Measurements from ENCODE around the gene KLHL14. TPM values are rescaled to one million over a fixed set of nuclear protein-coding genes. Genes with fewer than 3 reads are reported as not detected.

KLHL14 gene
- total and polyA plus RNA-seq, 2 donors (not counting 1 experiment from before 2014, with no cell fraction given): 18.5 to 42.5 TPM

DNA sequence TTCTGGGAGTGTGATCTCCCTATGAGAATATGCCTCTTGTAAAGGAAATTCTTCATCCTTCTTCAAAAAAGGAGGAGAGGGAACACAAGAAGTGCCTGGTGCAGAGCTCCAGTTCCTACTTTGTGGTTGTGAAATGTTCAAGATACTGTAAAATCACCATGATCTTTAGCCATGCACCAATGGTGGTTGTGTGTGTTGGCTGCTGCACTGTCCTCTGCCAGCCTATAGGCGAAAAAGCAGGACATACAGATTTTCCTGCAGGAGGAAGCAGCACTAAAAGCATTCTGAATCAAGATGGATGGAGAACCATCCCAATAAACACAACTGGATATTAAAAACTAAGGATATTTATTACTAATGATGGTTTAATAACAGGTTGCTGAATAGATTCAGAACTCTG is 6.2 kb upstream of the KLHL14 start:
- Histone ChIP-seq H3K9me3 (ENCODE audit: control extremely low read depth in 1 of 3, control insufficient read depth in 2 of 3, insufficient read depth in 1 of 3, low read length in 2 of 3) (no peaks in the 10 kb centered on the region), H3K4me1 (ENCODE audit: control insufficient read depth in 2 of 2, insufficient read depth in 2 of 2, low read length in 2 of 2) (peaks cover 8 to 9% of the 10 kb centered on the region in 2 donors), H3K9ac (ENCODE audit: low read length) (no peak overlapping the region), H2AFZ (ENCODE audit: insufficient read depth, low read depth, low read length, poor library complexity, severe bottlenecking) (no peak overlapping the region), H3K27ac (ENCODE audit: low read length in 2 of 2) (no peak overlapping the region), H3K4me2 (replicated peaks; ENCODE audit: low read depth, low read length, poor library complexity, severe bottlenecking) (no peak overlapping the region), H3K36me3 (replicated peaks in 1 of 2; ENCODE audit: control extremely low read depth in 1 of 2, control insufficient read depth in 1 of 2, extremely low read depth in 1 of 2, insufficient read depth in 2 of 2, low read length in 1 of 2) (no peaks in the 10 kb centered on the region), H4K20me1 (ENCODE audit: control insufficient read depth, insufficient read depth, low read length, poor library complexity, severe bottlenecking) (no peaks in the 10 kb centered on the region), H3K79me2 (ENCODE audit: control insufficient read depth, insufficient read depth, low read length) (no peaks in the 10 kb centered on the region), H3K27me3 (replicated peaks in 1 of 4; ENCODE audit: control extremely low read depth in 1 of 4, control insufficient read depth in 3 of 4, insufficient read depth in 4 of 4, low read length in 3 of 4) (no peaks in the 10 kb centered on the region), H3K4me3 (ENCODE audit: control extremely low read depth in 1 of 5, extremely low read depth in 1 of 5, insufficient read depth in 1 of 5, low read depth in 2 of 5, low read length in 4 of 5) (no peak overlapping the region)
- Mint-ChIP-seq H3K4me1 (peaks cover 21% of the 10 kb centered on the region), H3K9me3 (ENCODE audit: insufficient read depth) (no peaks in the 10 kb centered on the region), H3K4me3 (no peak overlapping the region), H3K27ac (no peak overlapping the region), H3K27me3 (no peaks in the 10 kb centered on the region)
- TF ChIP-seq CTCF (IDR thresholded peaks at IDR 0.05) (no peak), EZH2 (IDR thresholded peaks at IDR 0.05; ENCODE audit: borderline replicate concordance, insufficient read depth, low read depth, low read length, poor library complexity, severe bottlenecking) (no peak)
- WGBS (ENCODE audit: insufficient coverage): no CpG with 5 or more reads among the region's 1 CpG
- intact Hi-C loops (cut with micrococcal nuclease): no loop called here
- CTCF ChIA-PET: interaction anchor here (1.9 kb wide), 1 partner anchor 64 kb away, joined by 7 read pairs; no protein-coding TSS in a partner anchor
- DNase-seq (no peak), ATAC-seq (ENCODE audit: low read depth) (no peak)
- POLR2A ChIA-PET: no interaction called here

DNA sequence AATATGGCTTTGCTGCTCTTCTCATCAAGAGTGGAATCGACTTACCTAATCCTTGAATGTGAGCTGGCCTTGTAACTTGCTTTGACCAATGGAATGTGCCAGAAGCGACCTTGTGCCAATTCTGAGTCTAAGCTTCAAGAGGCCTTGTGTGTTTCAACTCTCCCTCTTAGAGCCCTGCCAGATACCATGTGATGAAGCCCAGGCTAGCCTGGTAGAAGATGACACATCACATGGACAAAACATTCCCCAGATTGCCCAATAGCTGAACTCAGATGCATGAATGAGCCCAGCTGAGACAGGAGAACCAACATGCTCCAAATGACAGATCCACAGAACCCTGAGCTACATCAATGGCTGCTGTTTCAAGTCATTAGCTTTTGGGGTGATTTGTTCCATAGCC is 4.2 kb upstream of the KLHL14 start:
- no peak overlapping the region for H3K4me2 ChIP-seq (replicated peaks; ENCODE audit: low read depth, low read length, poor library complexity, severe bottlenecking)
- Mint-ChIP-seq H3K27me3 (no peaks in the 10 kb centered on the region), H3K27ac (no peak overlapping the region), H3K4me3 (no peak overlapping the region), H3K4me1 (peaks cover 38% of the 10 kb centered on the region), H3K9me3 (ENCODE audit: insufficient read depth) (no peaks in the 10 kb centered on the region)
- no peak overlapping the region for H3K9ac ChIP-seq (ENCODE audit: low read length)
- POLR2A ChIA-PET: interaction anchor here (1.0 kb wide), 1 partner anchor 26 kb away, joined by 5 read pairs; no protein-coding TSS in a partner anchor
- peaks cover 26 to 28% of the 10 kb centered on the region in 2 donors for H3K4me1 ChIP-seq (ENCODE audit: control insufficient read depth in 2 of 2, insufficient read depth in 2 of 2, low read length in 2 of 2)
- no peak for DNase-seq
- WGBS (ENCODE audit: insufficient coverage): 92% methylated on average over 2 of the region's 2 CpGs
- H3K4me3 ChIP-seq (ENCODE audit: control extremely low read depth in 1 of 5, extremely low read depth in 1 of 5, insufficient read depth in 1 of 5, low read depth in 2 of 5, low read length in 4 of 5): no peak overlapping the region
- intact Hi-C loops (cut with micrococcal nuclease): no loop called here
- no peaks in the 10 kb centered on the region for H3K9me3 ChIP-seq (ENCODE audit: control extremely low read depth in 1 of 3, control insufficient read depth in 2 of 3, insufficient read depth in 1 of 3, low read length in 2 of 3)
- H4K20me1 ChIP-seq (ENCODE audit: control insufficient read depth, insufficient read depth, low read length, poor library complexity, severe bottlenecking): no peaks in the 10 kb centered on the region
- TF ChIP-seq CTCF (IDR thresholded peaks at IDR 0.05) (no peak), EZH2 (IDR thresholded peaks at IDR 0.05; ENCODE audit: borderline replicate concordance, insufficient read depth, low read depth, low read length, poor library complexity, severe bottlenecking) (no peak)
- CTCF ChIA-PET: interaction anchor here (1.5 to 2.7 kb wide), 5 partner anchors 11 to 71 kb away, joined by 4 to 9 read pairs (median 5); no protein-coding TSS in a partner anchor
- no peak overlapping the region for H2AFZ ChIP-seq (ENCODE audit: insufficient read depth, low read depth, low read length, poor library complexity, severe bottlenecking)
- no peaks in the 10 kb centered on the region for H3K27me3 ChIP-seq (replicated peaks in 1 of 4; ENCODE audit: control extremely low read depth in 1 of 4, control insufficient read depth in 3 of 4, insufficient read depth in 4 of 4, low read length in 3 of 4)
- H3K27ac ChIP-seq (ENCODE audit: low read length in 2 of 2): no peak overlapping the region
- no peaks in the 10 kb centered on the region for H3K79me2 ChIP-seq (ENCODE audit: control insufficient read depth, insufficient read depth, low read length)
- ATAC-seq (ENCODE audit: low read depth): no peak
- no peaks in the 10 kb centered on the region for H3K36me3 ChIP-seq (replicated peaks in 1 of 2; ENCODE audit: control extremely low read depth in 1 of 2, control insufficient read depth in 1 of 2, extremely low read depth in 1 of 2, insufficient read depth in 2 of 2, low read length in 1 of 2)
